AG09319 (cell line): ENCODE data around the gene HEYL.

Experiments
- DNase-seq: peaks from one replicate; pipeline ENCODE4 v3.0.0-alpha.2; 2010; ENCODE audit warnings: low read depth; ENCODE audit errors: extremely low read depth
- CTCF ChIP-seq: IDR thresholded peaks from 2 replicates; pipeline ENCODE4 v1.5.1; 2011; ENCODE audit warnings: low read depth, mild to moderate bottlenecking, inconsistent platforms, low read length, moderate library complexity

The HEYL gene

GRCh38 chr1:39639305-39640130, at the start of gene HEYL:
TSS of gene HEYL (minus strand) at chr1:39639643. CDS start at chr1:39639625, 18 bp downstream.
- DNase-seq: no peak
- no peak; the same call in 1 of the 2 replicates for TF ChIP-seq CTCF

GRCh38 chr1:39689214-39689613, 49.8 kb upstream of the HEYL start:
- no peak for DNase-seq
- TF ChIP-seq CTCF: no peak

- TF ChIP-seq CTCF: no peak
- no peak for DNase-seq
Measured at GRCh38 chr1:39688706-39689105, 49.3 kb upstream of the HEYL start.

GRCh38 chr1:39687243-39687642, 47.8 kb upstream of the HEYL start:
- no peak for TF ChIP-seq CTCF
- no peak for DNase-seq

- no peak for DNase-seq
- TF ChIP-seq CTCF: no peak
Measured at GRCh38 chr1:39685071-39685470, 45.6 kb upstream of the HEYL start.

- TF ChIP-seq CTCF: no peak
- DNase-seq: no peak
Measured at GRCh38 chr1:39684313-39684664, 44.8 kb upstream of the HEYL start.

- no peak for TF ChIP-seq CTCF
- no peak for DNase-seq
Measured at GRCh38 chr1:39683591-39684312, 44.3 kb upstream of the HEYL start.
